HG03097 (cell line): Measurements from ENCODE around the gene LRMDA.
"Not testable (repeated sequence)": the region's sequence is repeated elsewhere in the genome, so short reads cannot be mapped to it uniquely, and the experiment has no call there.

Experiments
- ATAC-seq: cut with Tn5 transposase; IDR thresholded peaks from one replicate; pipeline ENCODE4 v1.9.1; 2021; ENCODE audit not compliant: unreplicated experiment, low FRiP score

The LRMDA gene

GRCh38 chr10:76560338-76560737 lies 1128.9 kb downstream of the LRMDA start:
- ATAC-seq, result no peak

DNA sequence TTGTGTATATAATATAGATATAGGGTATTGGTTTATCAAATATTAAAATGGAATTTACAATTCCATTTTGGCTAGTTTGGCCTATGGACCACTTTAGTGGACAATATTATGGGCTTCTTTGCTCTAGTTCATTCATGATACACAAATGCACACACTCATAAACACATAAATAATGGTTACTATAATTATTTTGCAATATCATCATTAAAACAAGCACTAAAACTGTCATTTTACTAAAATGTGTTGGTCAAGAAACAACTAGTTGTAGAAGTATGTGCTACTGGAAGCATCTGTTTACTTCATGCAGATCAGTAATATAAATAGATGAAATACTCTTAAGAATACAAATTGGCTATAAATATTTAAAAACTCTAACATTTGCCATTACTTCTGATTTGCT lies 1131.9 kb downstream of the LRMDA start:
- no peak for ATAC-seq

DNA sequence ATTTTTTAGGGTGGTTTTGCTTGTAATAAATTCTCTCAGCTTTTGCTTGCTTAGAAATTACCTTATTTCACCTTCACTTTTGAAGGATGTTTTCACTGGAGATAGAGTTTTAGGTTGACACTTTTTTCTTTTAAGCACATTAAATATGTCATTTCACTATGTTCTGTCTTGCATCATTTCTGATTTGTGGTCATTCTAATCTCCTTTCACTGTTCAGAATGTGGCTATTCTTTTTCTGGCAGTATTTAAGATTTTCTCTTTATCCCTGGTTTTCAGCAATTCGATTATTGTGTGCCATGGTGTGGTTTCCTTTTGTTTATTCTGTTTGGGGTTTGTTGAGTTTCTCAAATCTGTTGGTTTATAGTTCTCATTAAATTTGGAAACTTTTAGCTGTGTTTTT lies 1140.6 kb downstream of the LRMDA start:
- no peak for ATAC-seq

GRCh38 chr10:76576276-76576962 lies 1145.0 kb downstream of the LRMDA start:
- no peak for ATAC-seq

DNA sequence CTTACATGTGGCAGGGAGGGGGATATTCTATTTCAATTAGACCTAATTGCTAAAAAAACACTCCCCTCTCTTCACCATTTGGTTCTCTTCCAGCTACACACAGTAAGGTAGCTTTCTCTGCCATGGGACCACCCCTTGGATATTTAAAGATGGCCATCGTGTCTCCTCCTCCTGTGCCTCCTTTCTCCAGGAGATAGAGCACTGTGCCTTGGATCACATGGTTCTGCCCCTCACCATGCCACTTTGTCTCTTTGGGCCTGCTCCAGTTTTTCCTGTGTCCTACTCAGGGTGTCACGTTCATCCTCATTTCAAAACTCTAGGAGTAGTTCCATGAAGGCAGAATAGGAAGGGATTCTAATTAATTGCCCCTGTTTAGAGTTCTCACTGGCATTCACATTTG lies 1146.0 kb downstream of the LRMDA start:
- ATAC-seq, result no peak

DNA sequence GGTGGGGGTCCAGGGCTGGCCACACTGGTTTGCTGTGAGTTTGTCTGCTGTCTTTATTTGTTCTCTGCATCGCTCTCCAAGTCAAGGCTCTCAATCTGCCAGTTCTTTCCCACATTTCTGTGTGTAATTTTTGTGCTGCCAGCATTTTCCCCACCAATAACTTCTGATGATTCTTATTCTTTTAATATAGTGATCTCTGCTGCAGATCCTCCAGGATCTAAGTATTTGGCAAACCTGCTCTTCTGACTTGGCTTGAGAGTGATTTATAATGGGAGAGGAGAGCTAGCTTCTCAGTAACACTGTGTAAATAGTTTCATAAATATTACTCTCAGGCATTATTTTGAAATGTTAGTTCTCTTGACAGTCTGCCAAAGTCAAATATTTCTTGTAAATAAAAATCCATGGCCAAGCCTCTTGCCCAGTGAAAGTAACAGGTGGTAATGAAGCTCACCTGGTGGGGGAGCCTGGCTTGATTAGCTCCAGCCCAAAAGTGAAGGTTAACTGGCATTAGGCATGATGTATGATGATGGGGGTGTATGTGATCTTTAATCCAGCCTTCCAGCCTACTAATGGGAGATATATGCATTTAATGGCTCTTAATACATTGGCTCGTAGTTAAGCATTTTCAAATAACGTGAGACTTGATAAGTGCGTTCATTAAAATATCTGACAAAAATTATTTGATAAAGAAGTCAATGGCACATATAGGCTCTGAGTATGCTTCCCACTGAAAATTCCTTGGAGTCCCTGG lies 1150.3 kb downstream of the LRMDA start:
- ATAC-seq, result no peak

GRCh38 chr10:76582531-76582930 lies 1151.1 kb downstream of the LRMDA start:
- ATAC-seq, result no peak

DNA sequence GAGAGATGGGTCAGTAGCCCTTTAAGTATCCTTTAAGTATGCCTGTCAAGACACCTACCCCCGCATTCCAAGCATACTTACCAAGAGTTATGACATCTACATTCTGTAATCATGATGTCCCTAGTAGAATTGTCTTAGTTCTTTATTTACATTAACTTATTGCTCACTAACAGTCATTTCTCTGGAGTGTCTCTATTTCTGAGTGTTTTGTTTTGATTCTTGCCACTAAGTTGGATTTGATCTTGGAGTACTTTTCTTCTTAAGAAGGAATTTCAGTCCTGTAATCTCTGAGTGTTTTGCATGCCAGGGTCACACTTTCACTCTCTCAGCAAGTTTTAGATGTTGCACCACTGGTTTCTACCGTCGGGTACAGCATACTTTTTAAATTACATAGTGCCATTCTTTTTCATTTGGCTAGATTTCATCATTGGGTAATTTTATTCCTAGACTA lies 1152.3 kb downstream of the LRMDA start:
- no peak for ATAC-seq

- not testable (repeated sequence) for ATAC-seq
These were observed 1153.0 kb downstream of the LRMDA start for GRCh38 chr10:76584466-76584865.
